Fibroblast of skin of back (primary cell): ENCODE measurements around the gene DIPK1A.
A peak's percentile ranks its signal among the peaks of the same experiment; 100 is the strongest.

ENCODE experiments used
- DNase-seq: peaks from one replicate; pipeline ENCODE4 v3.0.0-alpha.2; 2013

Gene DIPK1A

DNA sequence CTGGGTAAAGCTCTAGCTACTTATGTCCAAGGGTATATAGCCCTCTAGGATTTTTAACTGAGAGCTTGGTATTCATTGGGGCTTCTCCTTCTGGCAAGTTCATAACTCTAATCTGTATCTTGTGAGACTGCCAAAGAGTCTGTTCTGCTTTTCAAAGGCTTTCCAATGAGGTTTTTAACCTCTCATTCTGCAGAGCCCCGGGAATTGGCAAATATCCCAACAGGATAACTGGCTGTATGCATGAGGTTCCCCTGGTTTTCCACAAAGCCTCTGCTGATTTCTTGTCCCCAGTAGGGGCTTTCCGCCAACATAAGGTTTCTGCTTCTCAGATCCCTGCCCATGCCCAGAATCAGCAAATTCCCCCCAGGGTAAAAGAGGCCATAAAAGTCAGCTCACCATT is 88.5 kb downstream of the DIPK1A start:
- no peak for DNase-seq

DNA sequence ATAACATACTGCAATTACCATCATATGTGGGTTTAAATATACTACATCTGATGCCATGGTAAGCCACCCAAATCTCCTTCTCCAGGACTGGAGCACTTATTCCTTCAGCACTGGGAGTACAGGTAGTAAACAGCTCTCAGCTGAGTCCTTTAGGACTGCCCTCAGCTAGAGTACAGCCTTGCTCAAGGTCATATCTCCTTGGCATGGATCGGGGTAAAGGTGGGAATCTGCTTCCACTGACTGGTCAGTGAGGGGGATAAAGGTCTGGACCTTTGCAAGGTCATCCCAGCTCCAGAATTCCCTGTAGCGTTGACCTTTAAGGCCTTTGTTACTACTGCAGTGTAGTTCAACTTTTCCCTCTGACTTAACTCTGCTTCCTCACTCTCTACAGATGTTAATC is 90.7 kb downstream of the DIPK1A start:
- DNase-seq = no peak

DNA sequence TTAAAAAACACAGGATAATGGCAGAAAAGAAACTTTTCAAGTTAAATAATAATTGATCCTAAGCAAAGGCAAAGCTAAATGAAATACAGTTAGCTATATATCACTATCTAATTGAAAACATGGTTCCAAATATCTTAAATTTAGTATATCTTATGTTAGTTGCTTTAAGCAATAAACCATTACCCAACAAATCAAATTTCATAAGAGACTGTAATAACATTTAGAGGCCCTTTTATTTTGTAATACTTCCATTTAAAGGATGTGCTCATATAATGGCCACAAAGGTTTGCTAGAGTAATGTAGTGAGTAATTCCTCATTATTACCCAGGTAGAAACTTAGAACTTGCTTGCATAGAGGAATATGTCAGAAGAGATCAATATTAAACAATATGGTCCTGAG is 97.1 kb downstream of the DIPK1A start:
- DNase-seq = no peak

DNA sequence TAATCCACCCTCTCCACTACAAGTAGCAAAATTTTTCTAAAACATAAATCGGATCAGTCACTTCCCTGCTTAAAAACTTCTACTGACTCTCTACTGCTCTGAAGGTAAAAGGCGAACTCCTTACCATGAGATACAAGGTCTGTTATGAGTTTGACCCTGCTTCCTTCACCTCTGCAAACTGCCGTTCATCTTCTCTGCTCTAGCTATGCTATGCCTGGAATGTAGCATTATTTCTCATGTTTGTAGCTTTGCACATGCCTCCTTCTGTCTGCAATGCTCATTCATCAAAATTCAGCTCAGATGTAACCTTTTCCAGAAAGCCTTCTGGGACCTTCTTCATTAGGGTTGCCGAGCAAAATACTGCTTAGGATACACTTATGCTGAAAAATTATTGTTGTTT is 98.7 kb downstream of the DIPK1A start:
- no peak for DNase-seq

DNA sequence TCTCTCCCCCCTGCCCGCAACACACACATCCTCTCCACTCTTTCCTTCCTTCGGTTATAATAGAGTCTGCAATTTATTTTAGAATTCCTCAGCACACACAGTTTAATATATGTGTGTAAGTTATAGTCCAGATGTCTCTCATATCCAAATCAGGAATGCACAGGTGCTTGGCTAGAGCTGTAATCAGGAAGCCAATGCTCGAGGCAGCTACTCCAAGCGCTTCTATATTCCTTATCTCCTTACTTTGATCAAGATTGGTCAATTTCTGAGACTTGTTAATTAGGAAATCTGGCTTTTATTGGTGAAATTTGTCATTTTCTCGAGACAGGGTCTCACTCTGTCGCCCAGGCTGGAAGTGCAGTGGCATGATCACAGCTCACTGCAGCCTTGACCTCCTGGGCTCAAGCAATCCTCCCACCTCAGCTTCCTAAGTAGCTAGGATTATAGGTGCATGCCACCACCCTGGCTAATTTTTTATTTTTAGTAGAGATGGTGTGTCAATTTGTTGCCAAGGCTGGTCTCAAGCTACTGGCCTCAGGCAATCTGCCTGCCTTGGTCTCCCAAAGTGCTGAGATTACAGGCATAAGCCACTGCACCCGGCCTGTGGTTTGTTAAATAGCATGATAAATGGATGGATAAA is 101.7 kb downstream of the DIPK1A start:
- no peak for DNase-seq

DNA sequence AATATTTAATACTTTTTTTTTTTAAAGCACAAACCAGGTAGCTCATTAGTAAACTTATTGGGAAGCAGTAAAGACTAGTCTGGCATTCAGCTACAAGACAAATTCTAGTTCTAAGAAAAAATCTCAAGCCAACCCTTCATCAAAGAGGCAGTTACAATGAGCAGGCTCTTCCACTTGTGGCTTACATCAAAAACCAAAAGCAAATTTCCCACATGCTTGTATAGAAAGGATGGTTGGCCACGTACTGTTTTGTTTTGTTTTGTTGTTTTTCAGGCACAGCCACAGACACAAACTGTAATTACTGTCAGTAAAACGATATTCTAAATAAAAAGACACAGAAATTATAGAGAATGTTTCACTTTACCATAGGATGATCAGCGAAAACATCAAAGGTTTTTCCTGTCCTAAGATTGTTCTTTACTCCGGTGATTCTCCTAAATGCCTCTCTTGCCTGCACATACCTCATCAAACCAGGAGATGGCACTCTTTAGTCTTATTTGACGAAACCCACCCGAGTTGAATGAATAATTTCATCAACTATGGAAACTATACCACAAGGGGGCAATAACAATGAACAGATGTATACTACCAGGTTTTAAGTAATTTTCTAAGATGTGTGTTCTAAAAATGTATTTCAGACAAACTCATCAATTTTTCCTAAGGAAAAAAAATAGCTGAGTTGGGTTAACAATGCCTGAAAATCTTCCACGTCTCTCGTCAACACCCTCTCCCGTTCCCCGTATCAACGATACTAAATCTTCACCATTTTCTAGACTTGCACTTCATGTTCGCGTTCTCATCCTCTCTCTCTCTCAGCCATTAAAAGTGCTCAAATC is 102.5 kb downstream of the DIPK1A start:
- DNase-seq = peak; percentile 82

DNA sequence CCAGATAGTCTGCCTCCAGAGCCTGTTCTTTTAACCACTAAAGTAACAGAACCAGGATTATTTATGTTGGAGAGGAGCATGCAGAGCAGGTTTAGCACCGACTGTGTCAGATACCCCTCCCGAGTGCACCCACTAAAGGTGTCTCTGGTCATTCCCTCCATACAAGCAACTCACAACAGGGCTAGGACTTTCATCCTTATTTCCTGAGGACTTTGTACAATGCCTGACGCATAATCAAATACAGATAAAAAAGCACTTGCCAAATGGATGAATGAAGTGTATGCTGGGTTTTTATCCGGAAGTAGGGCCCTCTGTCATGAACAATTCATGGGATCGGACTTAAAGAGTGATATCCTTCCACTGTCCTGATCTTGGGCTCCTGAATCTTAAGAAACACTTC is 103.4 kb downstream of the DIPK1A start:
- DNase-seq = no peak

DNA sequence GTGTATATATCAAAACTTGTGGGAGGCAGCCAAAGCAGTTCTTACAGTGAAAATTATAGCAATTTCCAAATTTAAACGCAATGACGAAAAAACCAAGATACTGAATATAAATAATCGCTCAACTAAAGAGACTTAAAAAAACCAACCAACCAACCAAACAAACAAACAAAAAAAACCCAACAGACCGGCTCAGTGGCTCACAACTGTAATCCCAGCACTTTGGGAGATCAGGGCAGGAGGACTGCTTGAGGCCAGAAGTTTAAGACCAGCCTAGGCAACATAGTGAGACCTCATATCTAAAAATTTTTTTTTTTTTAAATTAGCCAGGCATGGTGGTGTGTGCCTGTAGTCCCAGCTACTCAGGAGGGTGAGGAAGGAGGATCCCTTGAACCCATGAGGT is 106.0 kb downstream of the DIPK1A start:
- no peak for DNase-seq

DNA sequence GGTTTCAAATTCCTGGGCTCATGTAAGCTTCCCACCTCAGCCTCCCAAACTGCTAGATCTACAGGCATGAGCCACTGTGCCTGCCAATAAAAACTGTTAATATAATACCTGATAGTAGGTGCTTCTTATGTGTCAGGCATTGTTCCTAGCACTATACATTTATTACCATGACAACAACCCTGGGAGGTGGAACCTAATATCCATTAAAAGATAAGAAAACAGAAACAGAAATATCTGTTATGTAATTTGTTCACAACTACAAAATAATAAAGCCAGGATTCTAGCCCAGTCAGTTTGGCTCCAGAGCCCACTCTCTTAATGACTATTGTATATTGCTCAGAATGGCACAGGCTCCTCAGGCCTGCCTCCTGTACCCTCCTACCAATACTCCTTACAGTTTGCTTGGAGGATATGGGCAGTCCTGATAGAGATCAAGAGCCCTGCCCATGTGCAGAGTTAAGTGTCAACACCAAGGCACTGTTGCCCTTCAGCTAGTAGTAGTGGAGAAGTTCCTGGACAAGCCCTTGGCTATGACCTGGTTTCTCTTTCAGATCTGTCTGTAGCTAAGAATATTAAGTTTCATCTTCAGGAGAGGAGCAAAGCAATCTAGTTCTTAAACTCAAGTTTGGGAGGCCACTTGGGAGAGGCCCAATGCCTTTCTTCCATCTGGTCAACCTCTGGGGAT is 107.0 kb downstream of the DIPK1A start:
- no peak for DNase-seq

DNA sequence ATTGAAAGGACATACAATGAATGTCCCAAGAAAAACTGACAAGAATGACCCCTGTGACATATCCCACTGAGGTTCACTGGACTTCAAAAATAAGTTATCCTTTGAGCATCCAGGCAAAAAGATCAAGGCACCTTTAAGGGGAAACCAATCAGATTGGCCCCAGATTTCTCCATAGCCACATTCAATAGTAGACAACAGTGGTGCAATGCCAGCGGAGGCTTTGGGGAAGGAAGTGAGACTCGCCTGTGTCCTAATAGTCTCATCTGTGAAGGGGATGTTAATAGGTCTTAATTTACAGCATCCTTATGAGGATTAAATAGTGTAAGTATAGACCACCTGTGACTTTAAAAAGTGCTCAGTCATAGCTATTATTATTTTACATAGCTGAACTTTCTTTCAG is 108.0 kb downstream of the DIPK1A start:
- no peak for DNase-seq

DNA sequence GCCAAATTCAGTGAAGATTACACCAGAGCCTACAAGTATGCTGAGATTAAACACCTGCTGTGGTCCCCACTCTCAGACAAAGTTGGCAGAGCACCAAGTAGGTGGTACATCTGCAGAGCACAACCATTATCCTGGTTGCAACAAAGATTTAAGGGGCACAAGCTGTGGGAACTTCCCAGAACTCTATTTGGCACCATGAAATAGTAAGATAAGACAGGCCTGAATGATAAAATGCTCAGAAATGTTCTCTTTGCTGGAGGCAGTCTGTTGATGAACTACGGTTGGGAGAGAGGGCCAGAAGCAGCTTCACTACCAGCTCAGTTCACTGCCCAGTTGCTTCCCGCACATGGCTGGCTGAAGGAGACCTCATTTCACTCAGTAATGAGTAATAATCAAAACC is 109.5 kb downstream of the DIPK1A start:
- DNase-seq = no peak

DNA sequence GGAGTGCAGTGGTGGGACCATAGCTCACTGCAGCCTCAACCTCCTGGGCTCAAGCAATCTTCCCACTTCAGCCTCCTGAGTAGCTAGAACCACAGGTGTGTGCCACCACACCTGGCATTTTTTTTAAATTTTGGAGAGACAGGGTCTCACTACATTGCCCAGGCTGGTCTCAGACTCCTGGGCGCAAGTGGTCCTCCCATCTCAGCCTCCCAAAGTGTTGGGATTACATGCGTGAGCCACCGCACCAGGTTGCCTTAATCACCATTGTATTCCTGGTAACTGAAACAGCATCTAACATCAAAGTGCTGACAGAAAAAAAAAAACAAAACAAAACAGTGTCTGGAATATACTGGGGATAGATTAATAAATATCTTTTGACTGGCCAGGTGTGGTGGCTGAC is 111.2 kb downstream of the DIPK1A start:
- DNase-seq = no peak

DNA sequence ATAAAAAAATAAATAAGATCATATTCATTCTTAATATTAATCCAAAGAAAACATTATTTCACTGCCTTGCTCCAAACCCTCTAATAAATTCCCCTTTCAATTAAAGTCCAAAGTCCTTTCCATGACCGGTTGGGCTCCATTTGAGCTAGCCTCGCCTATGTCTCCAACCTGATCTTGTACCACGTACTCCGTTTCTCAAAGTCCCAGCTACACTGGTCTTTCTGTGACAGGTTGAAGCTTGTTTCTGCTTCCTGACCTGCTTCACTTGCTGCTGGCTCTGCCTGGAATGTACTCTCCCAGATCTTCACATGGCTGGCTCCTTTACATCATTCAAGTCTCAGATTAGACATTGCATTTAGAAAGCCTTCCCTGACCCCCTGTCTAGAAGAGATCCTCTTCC is 113.1 kb downstream of the DIPK1A start:
- no peak for DNase-seq

DNA sequence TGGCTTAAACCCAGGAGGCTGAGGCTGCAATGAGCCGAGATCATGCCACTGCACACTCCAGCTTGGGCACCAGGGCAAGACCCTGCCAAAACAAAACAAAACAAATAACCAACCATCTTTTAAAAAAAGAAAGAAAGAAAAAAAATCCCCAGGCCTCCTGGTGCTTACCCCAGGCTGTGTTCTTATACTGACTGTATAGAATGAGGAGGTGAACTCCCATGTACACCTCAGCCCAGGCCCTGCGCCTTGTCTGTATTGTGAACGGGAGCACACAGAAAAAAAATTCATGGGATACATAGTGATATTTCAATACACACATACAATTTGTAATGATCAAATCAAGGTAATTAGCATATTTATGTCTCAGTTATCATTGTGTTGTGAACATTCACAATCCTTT is 115.4 kb downstream of the DIPK1A start:
- DNase-seq = no peak

DNA sequence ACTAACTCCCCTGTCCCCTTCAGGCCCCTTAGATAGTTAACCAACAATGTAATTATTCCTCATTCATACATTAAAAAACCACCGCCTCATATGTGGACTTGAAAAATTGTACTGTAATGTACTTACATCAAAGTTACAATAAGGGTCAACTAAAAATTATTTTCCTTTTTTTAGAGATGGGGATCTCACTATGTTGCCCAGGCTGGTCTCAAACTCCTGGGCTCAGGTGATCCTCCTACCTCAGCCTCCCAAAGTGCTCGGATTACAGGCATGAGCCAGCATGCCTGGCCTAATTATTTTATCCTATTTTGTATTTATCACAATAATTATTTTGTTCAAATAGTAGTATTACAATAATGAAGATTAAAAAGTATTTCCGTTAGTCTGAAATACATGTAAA is 116.8 kb downstream of the DIPK1A start:
- no peak for DNase-seq

DNA sequence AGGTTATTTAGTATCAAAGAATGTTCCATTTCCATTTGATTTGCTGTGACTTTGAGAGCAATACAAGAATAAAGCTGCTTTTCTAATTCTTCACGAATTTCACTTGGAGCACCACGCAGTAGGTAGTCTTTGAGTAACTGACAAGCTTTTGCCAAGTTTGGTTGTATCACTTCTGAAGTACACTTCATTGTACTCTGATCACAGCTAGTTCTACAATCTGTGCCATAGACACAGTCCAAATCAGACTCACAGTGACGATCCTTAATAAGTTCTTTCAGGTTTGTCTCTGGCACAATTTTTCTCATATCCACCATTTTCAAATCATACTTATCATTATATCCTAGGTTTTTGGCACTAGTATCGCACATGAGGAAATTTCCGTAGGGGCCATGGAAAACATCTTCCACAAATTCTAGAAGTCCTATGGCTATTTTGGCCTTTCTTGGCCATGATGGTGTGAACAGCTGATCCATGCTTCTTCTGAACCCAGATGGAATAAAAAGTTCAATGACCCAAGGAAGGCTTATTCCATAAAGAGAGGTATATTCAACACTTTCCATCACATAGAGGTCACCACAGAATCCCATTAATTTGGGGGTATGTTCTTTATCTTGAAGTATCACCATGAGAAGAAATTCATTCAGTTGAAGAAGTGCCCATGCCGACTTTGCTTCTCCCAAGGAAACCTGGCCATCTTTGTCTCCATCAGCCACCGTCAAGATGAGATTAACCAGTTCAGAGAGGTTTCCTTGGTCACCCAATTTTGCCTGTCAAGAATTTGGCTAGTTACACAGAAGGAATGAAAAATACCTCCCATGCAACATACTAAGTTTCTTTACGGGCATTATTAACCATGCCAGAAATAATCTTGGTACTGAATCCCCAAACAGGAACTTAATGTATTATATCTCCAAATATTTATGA is 117.6 kb downstream of the DIPK1A start:
- DNase-seq = no peak

DNA sequence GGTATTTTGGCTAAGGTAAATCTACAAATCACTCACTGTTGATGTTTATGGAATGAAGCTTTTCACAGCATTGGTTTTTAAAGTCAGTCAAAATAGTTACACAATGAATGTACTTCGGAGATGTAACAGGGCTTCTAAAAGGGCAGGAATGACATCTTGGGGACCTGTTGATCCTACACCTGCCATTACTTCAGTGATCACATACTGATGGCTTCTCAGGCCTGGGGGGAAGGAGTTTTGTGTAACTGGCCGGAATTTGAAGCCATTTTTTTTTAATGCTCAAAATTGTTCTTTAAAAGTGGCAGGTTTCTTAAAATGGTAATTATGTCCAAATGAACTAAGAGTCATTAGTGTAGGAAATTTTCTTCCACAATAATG is 118.2 kb downstream of the DIPK1A start:
- DNase-seq = no peak

DNA sequence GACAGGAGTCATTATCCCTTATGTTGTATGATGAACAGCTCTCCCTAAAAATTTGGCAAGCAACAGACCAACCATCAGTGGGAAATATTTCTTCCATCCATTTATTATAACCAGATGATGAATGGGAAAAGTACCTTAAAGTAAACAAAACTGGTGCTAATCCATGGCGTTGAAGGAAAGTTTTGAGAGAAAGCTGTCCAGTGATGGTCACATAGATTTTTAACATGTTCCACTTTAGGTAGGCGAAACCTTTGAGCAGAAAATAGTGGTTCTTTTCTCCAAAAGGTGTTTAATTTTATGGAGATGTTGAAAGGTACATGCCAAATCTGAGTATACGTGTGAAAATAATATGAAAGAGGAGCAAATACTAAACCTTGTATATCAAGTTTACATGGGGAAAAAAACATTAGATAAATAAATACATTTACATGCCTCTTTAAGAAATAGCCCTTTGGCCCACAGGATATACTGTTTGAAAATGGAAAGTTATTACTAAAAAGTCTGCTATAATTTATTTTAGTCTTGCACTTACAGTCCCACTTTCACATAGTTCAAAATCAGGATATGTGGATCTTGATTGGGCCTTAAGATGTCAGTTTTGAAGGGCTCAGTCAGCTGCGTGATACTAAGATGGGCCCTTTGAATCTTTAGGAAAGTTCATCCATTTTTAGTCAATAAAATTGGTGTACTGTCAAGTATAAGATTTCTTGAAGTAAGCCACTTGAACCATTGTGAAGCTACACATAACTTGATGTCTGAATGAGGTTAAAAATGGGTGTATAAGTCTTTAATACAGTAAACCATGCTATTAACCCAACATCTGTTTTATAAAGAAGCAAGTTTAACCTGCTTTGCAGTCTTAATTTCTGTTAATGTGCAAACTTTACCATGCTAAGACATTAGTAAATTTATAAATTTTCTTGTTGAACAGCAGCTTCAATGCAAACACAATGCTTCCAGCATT is 118.9 kb downstream of the DIPK1A start:
- DNase-seq = no peak

DNA sequence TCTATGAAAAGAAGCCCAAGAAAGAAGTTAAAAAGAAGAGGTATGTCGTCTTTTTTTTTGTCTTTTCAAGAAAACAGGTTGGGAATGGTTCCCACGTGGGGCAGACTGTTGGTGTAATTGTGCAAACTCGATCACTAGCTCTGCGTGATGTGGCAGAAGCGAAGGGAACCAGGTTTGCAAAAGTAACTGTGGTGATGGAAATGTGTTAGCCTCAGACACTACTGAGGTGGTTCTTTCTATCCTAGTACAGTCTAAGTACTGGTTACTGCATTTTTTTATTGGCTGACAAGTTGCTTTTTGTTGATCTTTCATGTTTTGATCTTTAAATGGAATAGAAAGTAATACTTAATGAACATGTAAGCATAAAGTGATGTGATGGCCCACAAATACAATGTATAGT is 120.7 kb downstream of the DIPK1A start:
- no peak for DNase-seq

DNA sequence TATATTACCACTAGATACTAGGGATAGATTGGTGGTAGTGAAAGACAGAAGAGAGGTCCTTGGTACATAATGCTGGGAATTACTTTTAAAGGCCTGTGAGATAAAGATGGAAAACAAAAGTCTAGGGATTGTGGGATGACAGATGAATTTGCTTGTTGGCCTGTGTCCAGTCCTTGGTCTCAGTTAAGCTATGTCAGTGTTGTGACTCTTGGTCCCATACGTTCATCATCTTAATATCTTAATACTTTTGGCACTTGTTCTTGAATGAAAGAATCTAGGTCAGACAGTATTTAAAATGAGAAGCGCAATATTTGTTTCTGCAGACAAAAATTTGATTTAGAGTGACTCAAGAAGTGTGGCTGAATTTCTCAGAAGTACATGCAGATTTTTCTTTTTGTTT is 121.8 kb downstream of the DIPK1A start:
- DNase-seq = peak; percentile 12

DNA sequence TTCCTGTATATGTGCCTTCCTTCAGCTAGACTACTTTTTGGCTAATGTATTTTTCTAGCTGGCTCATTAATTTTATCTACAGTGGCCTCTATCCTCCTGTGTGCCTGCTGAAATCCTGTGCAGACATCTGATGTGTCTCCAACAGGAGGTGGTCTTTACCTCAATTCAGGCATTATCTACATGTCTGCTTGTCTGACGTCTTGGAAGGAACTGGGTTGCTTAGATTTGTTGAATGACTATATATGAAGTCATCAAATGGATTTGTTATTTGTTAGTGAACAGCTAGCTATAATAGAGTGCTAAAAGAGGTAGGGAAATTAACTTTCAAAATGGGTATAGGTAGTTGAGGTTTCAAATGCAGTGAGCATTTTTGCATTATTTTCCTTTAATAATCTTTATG is 122.7 kb downstream of the DIPK1A start:
- no peak for DNase-seq

DNA sequence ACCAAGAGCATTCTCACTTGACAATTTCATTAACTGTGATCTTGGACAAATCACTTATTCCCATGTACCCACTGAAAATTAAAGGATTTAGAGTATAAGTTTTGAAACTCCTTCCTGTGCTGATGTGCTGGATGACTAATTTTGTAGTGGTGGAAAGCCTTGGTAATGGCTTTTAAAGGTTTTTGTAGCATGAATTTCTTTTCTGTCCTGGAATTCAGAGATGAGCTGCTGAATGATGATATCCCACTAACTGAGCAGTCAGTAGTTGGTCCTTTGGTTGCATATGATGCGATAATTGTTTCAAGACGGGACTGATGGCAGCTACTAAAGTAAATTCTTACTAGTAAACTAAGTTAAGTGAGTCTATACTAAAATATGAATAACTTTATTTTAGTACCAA is 124.2 kb downstream of the DIPK1A start:
- DNase-seq = peak; percentile 5
